HL-60 (cell line): ENCODE results near the gene PCBP2.

Experiments
- DNase-seq, 2 experiments: peaks; one replicate each; pipeline ENCODE4 v3.0.0-alpha.2; 2010 to 2020; ENCODE audit warnings: low read depth in 1 of 2, low spot score in 1 of 2
- H3K27ac ChIP-seq: fragments of 250-450 bp; sonication (Bioruptor Pico); replicated peaks from 2 replicates; pipeline ENCODE4 v1.5.1; 2020; ENCODE audit warnings: mild to moderate bottlenecking, moderate library complexity
- H3K27me3 ChIP-seq: fragments of 250-450 bp; sonication (Bioruptor Pico); 2 replicates; pipeline ENCODE4 v1.5.1; 2021; ENCODE audit warnings: mild to moderate bottlenecking, moderate library complexity; ENCODE audit not compliant: insufficient read depth, poor library complexity, severe bottlenecking
- H3K4me3 ChIP-seq: replicated peaks from 2 replicates; pipeline ENCODE4 v1.5.1; 2011; ENCODE audit warnings: mild to moderate bottlenecking, control low read depth, low read length; ENCODE audit not compliant: insufficient read depth
- CTCF ChIP-seq: IDR thresholded peaks from one replicate; pipeline ENCODE4 v1.5.1; 2011; ENCODE audit warnings: low read length, control low read depth, inconsistent platforms; ENCODE audit not compliant: insufficient read depth
- GABPA ChIP-seq: IDR thresholded peaks from 2 replicates; pipeline ENCODE4 v1.6.1; 2012; ENCODE audit warnings: low read depth
- POLR2AphosphoS5 ChIP-seq: IDR thresholded peaks from 2 replicates; pipeline ENCODE4 v1.6.1; 2012; ENCODE audit warnings: low read depth
- REST ChIP-seq: IDR thresholded peaks from 2 replicates; pipeline ENCODE4 v1.6.1; 2012; ENCODE audit warnings: low read depth; ENCODE audit not compliant: insufficient replicate concordance
- SPI1 ChIP-seq: IDR thresholded peaks from 2 replicates; pipeline ENCODE4 v1.6.1; 2012; ENCODE audit warnings: low read depth, mild to moderate bottlenecking, borderline replicate concordance

PCBP2 gene

GRCh38 chr12:53516758-53517455 is 65.0 kb downstream of the PCBP2 start:
- no peak for DNase-seq
- no peak for TF ChIP-seq SPI1
- no peak for TF ChIP-seq GABPA
- no peak for TF ChIP-seq REST
- no peak for TF ChIP-seq POLR2AphosphoS5
- H3K27me3 ChIP-seq = no peaks in the 10 kb centered on the region
- H3K4me3 ChIP-seq = no peak overlapping the region
- H3K27ac ChIP-seq = no peak overlapping the region

- H3K4me3 ChIP-seq = no peak overlapping the region
- H3K27ac ChIP-seq = no peak overlapping the region
- TF ChIP-seq REST = no peak
- TF ChIP-seq CTCF = no peak
- no peak for TF ChIP-seq POLR2AphosphoS5
- TF ChIP-seq SPI1 = no peak
- no peak for TF ChIP-seq GABPA
- DNase-seq = no peak
- H3K27me3 ChIP-seq = no peaks in the 10 kb centered on the region
Measured at GRCh38 chr12:53518381-53518780, 66.5 kb downstream of the PCBP2 start.

DNA sequence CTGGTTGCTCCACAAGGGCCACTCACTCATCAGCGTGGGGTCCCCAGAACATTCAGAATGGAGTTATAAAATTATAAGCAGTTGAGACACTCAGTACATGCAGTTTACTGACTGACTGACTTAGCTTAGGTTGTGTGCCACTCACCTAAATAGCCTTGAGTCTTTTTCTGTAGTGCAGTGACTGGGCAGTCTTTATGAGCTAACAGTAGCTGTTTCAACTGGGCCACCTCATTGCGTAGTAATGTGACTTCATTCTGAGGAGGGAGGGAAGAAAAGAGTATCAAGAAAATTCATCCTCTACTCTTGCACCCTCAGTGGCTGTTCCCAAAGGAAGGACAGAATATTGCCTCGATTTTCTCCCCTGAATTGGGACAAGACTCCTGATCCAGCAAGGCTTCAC is 71.2 kb downstream of the PCBP2 start:
- Histone ChIP-seq H3K27ac (no peak overlapping the region), H3K4me3 (no peak overlapping the region), H3K27me3 (no peaks in the 10 kb centered on the region)
- no peak for DNase-seq
- TF ChIP-seq GABPA (no peak), SPI1 (no peak), REST (no peak), POLR2AphosphoS5 (no peak), CTCF (no peak)
